Measurements from ENCODE around the gene TNFSF15. TPM values are rescaled to one million over a fixed set of nuclear protein-coding genes. Genes with fewer than 3 reads are reported as not detected.

Gene TNFSF15
- total RNA-seq, 1 donor from 2014 or later = not detected

DNA sequence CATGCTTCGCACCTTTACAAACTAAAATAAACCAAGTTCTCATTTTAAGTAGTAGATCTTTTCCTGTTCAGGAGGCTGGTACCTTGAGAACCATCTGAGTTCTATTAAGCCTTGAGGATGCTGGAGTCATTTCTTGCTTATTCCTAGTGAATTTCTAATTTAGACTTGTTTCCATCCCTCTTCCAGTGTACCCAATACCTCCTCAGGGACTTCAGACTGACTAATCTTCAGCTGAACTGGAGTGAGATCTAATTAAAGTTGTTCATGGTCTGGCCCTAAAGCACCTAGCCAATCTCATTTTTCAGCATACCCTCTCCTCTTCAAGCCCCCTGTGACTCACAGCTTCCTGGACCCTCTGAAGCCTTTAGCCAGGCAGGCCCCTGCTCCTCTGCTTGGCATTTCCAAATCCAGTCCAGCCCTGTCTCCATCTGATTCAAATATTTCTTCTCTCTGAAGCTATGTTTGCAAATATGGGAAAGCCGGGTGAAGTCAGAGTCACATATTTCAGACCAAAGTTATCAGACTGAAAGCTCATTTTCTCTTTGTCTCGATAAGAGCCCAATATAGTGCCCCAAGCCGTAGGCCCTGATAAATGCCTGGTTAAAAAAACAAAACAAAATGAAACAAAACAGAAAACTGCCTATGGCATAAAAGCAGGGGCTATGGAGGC lies 19.4 kb upstream of the TNFSF15 start:
- H3K27me3 ChIP-seq = no peaks in the 10 kb centered on the region
- no peaks in the 10 kb centered on the region for H3F3A ChIP-seq (ENCODE audit: low read depth)
- DNase-seq (ENCODE audit: low spot score) = no peak
- no peaks in the 10 kb centered on the region for H3K4me1 ChIP-seq
- H3K4me2 ChIP-seq = no peak overlapping the region
- no peaks in the 10 kb centered on the region for H4K20me1 ChIP-seq (ENCODE audit: low read depth)
- H3K9ac ChIP-seq = no peak overlapping the region
- H3K4me3 ChIP-seq = no peak overlapping the region
- H3K4me3 Mint-ChIP-seq = no peak overlapping the region
- H3K36me3 ChIP-seq = no peaks in the 10 kb centered on the region
- no peaks in the 10 kb centered on the region for H3K79me2 ChIP-seq (ENCODE audit: low read depth)
- H3K27ac Mint-ChIP-seq = no peak overlapping the region
- H3K27ac ChIP-seq = no peak overlapping the region
- TF ChIP-seq CTCF (IDR thresholded peaks at IDR 0.05) = no peak
- TF ChIP-seq EZH2 (IDR thresholded peaks at IDR 0.05) = no peak
- no peak for TF ChIP-seq EZH2phosphoT487 (IDR thresholded peaks at IDR 0.05)
- no peaks in the 10 kb centered on the region for H3K4me1 Mint-ChIP-seq
- H3K27me3 Mint-ChIP-seq (ENCODE audit: insufficient read depth, low read depth) = no peaks in the 10 kb centered on the region
- no peaks in the 10 kb centered on the region for H3K36me3 Mint-ChIP-seq
- no peaks in the 10 kb centered on the region for H3K9me3 ChIP-seq (ENCODE audit: low read depth)
- no peak overlapping the region for H2AFZ ChIP-seq (replicated peaks)
- no peaks in the 10 kb centered on the region for H3K9me3 Mint-ChIP-seq

- Histone ChIP-seq H3K27ac (no peak overlapping the region), H3F3A (ENCODE audit: low read depth) (no peaks in the 10 kb centered on the region), H3K27me3 (no peaks in the 10 kb centered on the region), H2AFZ (replicated peaks) (no peak overlapping the region), H3K79me2 (ENCODE audit: low read depth) (no peaks in the 10 kb centered on the region), H3K4me3 (no peak overlapping the region), H4K20me1 (ENCODE audit: low read depth) (no peaks in the 10 kb centered on the region), H3K4me2 (no peak overlapping the region), H3K9me3 (ENCODE audit: low read depth) (no peaks in the 10 kb centered on the region), H3K36me3 (no peaks in the 10 kb centered on the region), H3K4me1 (no peaks in the 10 kb centered on the region), H3K9ac (no peak overlapping the region)
- no peaks in the 10 kb centered on the region for H3K9me3 Mint-ChIP-seq
- no peak overlapping the region for H3K27ac Mint-ChIP-seq
- TF ChIP-seq EZH2phosphoT487 (IDR thresholded peaks at IDR 0.05) (no peak), EZH2 (IDR thresholded peaks at IDR 0.05) (no peak), CTCF (IDR thresholded peaks at IDR 0.05) (no peak)
- H3K4me1 Mint-ChIP-seq = no peaks in the 10 kb centered on the region
- no peak for DNase-seq (ENCODE audit: low spot score)
- H3K4me3 Mint-ChIP-seq = no peak overlapping the region
- no peaks in the 10 kb centered on the region for H3K27me3 Mint-ChIP-seq (ENCODE audit: insufficient read depth, low read depth)
- no peaks in the 10 kb centered on the region for H3K36me3 Mint-ChIP-seq
These were observed 18.3 kb upstream of the TNFSF15 start for GRCh38 chr9:114824110-114824509.

GRCh38 chr9:114823441-114823840 lies 17.6 kb upstream of the TNFSF15 start:
- no peaks in the 10 kb centered on the region for H3K9me3 Mint-ChIP-seq
- no peaks in the 10 kb centered on the region for H3K36me3 Mint-ChIP-seq
- Histone ChIP-seq H3K9me3 (ENCODE audit: low read depth) (no peaks in the 10 kb centered on the region), H3K27me3 (no peaks in the 10 kb centered on the region), H3K27ac (no peak overlapping the region), H4K20me1 (ENCODE audit: low read depth) (no peaks in the 10 kb centered on the region), H3K4me1 (no peaks in the 10 kb centered on the region), H2AFZ (replicated peaks) (no peak overlapping the region), H3K36me3 (no peaks in the 10 kb centered on the region), H3K4me2 (no peak overlapping the region), H3K4me3 (no peak overlapping the region), H3F3A (ENCODE audit: low read depth) (no peaks in the 10 kb centered on the region), H3K79me2 (ENCODE audit: low read depth) (no peaks in the 10 kb centered on the region), H3K9ac (no peak overlapping the region)
- H3K27ac Mint-ChIP-seq = no peak overlapping the region
- TF ChIP-seq CTCF (IDR thresholded peaks at IDR 0.05) (no peak), EZH2 (IDR thresholded peaks at IDR 0.05) (no peak), EZH2phosphoT487 (IDR thresholded peaks at IDR 0.05) (no peak)
- no peaks in the 10 kb centered on the region for H3K27me3 Mint-ChIP-seq (ENCODE audit: insufficient read depth, low read depth)
- DNase-seq (ENCODE audit: low spot score) = no peak
- H3K4me1 Mint-ChIP-seq = no peaks in the 10 kb centered on the region
- no peak overlapping the region for H3K4me3 Mint-ChIP-seq

Data from neural progenitor cell (in vitro differentiated cells).